ENCODE measurements around the gene PDLIM5. TPM values are rescaled to one million over a fixed set of nuclear protein-coding genes. Genes with fewer than 3 reads are reported as not detected.
A peak's percentile ranks its signal among the peaks of the same experiment; 100 is the strongest.

PDLIM5 gene
- total RNA-seq, 1 experiment from 2014 or later, result 58.0 TPM

DNA sequence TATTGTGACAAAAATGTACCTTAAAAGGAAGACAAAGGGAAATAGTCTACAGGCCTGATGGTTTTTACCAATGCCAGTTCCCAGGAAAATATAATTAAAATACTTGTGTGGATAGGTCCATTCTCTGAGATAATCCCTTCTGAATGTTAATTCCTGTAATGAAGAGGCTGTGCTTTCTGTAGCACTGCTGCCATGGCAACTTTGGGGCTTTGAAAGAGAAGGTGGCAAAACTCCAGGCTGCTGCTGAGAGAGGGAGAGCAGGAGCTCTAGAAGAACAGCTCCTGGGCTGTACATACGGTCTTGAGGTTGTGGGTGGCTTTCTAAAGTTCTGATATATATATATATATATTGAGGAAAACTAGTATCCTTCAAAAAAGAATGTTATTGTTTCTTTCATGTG lies 125.4 kb downstream of the PDLIM5 start:
- no peak overlapping the region for H2BK12ac ChIP-seq (ENCODE audit: insufficient read length, low read depth, low read length)
- Mint-ChIP-seq H3K4me1 (peaks cover 14 to 23% of the 10 kb centered on the region in 2 experiments), H3K27ac (no peak overlapping the region; a peak in 1 of 7 replicates), H3K9me3 (no peaks in the 10 kb centered on the region), H3K4me3 (no peak overlapping the region), H3K36me3 (ENCODE audit: insufficient read depth in 1 of 3, low read depth in 3 of 3) (no peaks in the 10 kb centered on the region), H3K27me3 (ENCODE audit: low read depth) (no peaks in the 10 kb centered on the region)
- DNase-seq, result peak; percentile 55
- H4K20me1 ChIP-seq (ENCODE audit: control insufficient read depth, insufficient read depth, insufficient read length), result no peaks in the 10 kb centered on the region
- H4K5ac ChIP-seq (ENCODE audit: insufficient read length, low read depth, low read length), result no peak overlapping the region
- no peak overlapping the region for H3K27ac ChIP-seq (ENCODE audit: insufficient read length, low read depth, low read length)
- H2BK120ac ChIP-seq (ENCODE audit: low read depth, low read length, poor library complexity, severe bottlenecking), result no peak overlapping the region
- H3K23me2 ChIP-seq (ENCODE audit: insufficient read length, low read depth, low read length, poor library complexity, severe bottlenecking), result no peaks in the 10 kb centered on the region
- no peaks in the 10 kb centered on the region for H3K9me3 ChIP-seq (ENCODE audit: control insufficient read depth, low read depth, low read length)
- no peak overlapping the region for H2AK5ac ChIP-seq (ENCODE audit: insufficient read length, low read length)
- no peaks in the 10 kb centered on the region for H3K27me3 ChIP-seq (ENCODE audit: insufficient read depth, low read length)
- no peak overlapping the region for H3K56ac ChIP-seq (ENCODE audit: insufficient read length, low read depth, low read length)
- H3K4ac ChIP-seq (ENCODE audit: low read depth, low read length), result no peak overlapping the region
- H3K9ac ChIP-seq (ENCODE audit: extremely low read depth, insufficient read length, low read length), result no peak overlapping the region
- H3K4me2 ChIP-seq (ENCODE audit: insufficient read depth, insufficient read length, low read length), result no peak overlapping the region
- no peak overlapping the region for H3K18ac ChIP-seq (ENCODE audit: insufficient read length, low read depth, low read length)
- H2BK15ac ChIP-seq (ENCODE audit: low read depth, low read length), result no peak overlapping the region
- no peak overlapping the region for H3K14ac ChIP-seq (ENCODE audit: insufficient read depth, low read length)
- no peaks in the 10 kb centered on the region for H3K79me1 ChIP-seq (ENCODE audit: insufficient read depth, low read depth, low read length, poor library complexity, severe bottlenecking)
- no peak overlapping the region for H2BK5ac ChIP-seq (ENCODE audit: insufficient read length, low read length)
- no peaks in the 10 kb centered on the region for H3K79me2 ChIP-seq (ENCODE audit: insufficient read depth, low read length)
- H3K23ac ChIP-seq (ENCODE audit: insufficient read length, low read depth, low read length), result no peak overlapping the region
- no peak overlapping the region for H2AFZ ChIP-seq (ENCODE audit: low read length)
- no CpG with 5 or more reads among the region's 1 CpG for WGBS (ENCODE audit: extremely low coverage, insufficient read length, low lambda C conversion rate)
- H3T11ph ChIP-seq (ENCODE audit: low read length), result no peak overlapping the region
- TF ChIP-seq, protein P1, sequence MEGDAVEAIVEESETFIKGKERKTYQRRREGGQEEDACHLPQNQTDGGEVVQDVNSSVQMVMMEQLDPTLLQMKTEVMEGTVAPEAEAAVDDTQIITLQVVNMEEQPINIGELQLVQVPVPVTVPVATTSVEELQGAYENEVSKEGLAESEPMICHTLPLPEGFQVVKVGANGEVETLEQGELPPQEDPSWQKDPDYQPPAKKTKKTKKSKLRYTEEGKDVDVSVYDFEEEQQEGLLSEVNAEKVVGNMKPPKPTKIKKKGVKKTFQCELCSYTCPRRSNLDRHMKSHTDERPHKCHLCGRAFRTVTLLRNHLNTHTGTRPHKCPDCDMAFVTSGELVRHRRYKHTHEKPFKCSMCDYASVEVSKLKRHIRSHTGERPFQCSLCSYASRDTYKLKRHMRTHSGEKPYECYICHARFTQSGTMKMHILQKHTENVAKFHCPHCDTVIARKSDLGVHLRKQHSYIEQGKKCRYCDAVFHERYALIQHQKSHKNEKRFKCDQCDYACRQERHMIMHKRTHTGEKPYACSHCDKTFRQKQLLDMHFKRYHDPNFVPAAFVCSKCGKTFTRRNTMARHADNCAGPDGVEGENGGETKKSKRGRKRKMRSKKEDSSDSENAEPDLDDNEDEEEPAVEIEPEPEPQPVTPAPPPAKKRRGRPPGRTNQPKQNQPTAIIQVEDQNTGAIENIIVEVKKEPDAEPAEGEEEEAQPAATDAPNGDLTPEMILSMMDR (conservative IDR thresholded peaks at IDR 0.05), result no peak
- H4K91ac ChIP-seq (ENCODE audit: insufficient read length, low read depth, low read length), result no peak overlapping the region
- H3K4me1 ChIP-seq (ENCODE audit: insufficient read depth, low read length), result no peaks in the 10 kb centered on the region
- no peak overlapping the region for H2BK20ac ChIP-seq (ENCODE audit: low read depth, low read length, poor library complexity, severe bottlenecking)
- H4K8ac ChIP-seq (replicated peaks; ENCODE audit: insufficient read length, low read depth, low read length), result no peak overlapping the region

Data from H9 (cell line).